Sigmoid colon (tissue), 4 donors: ENCODE data around the gene NUP42.
"Not testable (repeated sequence)": the region's sequence is repeated elsewhere in the genome, so short reads cannot be mapped to it uniquely, and the experiment has no call there.

Experiments
- CTCF ChIP-seq, 4 experiments: fragments of 450-650 bp in 3 of 4; fragments of 200-600 bp in 1 of 4; IDR thresholded peaks; one replicate each; pipeline ENCODE4 v1.5.1; 2016 to 2019; ENCODE audit warnings: antibody characterized with exemption in 4 of 4, mild to moderate bottlenecking in 3 of 4, moderate library complexity in 2 of 4
- POLR2AphosphoS5 ChIP-seq, 4 donors: sonication (generic); formaldehyde crosslinking; IDR thresholded peaks; one replicate each; pipeline ENCODE4 v1.6.1; 2017; ENCODE audit warnings: antibody characterized with exemption in 4 of 4

DNA sequence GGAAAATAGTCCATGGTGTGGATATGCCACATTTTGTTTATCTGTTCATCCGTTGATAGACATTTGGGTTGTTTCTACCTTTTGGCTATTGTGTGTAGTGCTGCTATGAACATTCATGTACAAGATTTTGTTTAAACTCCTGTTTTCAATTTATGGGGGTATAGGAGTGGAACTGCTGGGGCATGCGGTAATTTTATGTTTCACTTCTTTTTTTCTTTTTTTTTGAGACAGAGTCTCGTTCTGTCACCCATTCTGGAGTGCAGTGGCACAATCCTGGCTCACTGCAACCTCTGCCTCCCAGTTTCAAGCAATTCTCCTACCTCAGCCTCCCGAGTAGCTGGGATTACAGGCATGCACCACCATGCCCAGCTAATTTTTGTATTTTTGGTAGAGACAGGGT is 42.5 kb downstream of the NUP42 start:
- TF ChIP-seq POLR2AphosphoS5, CTCF (IDR thresholded peaks at IDR 0.05): not testable (repeated sequence)
